HL-60 (cell line): ENCODE measurements around the gene TMEM163.
A peak's percentile ranks its signal among the peaks of the same experiment; 100 is the strongest.

Source experiments
- GABPA ChIP-seq: IDR thresholded peaks from 2 replicates; pipeline ENCODE4 v1.6.1; 2012; ENCODE audit warnings: low read depth
- POLR2AphosphoS5 ChIP-seq: IDR thresholded peaks from 2 replicates; pipeline ENCODE4 v1.6.1; 2012; ENCODE audit warnings: low read depth
- TF ChIP-seq, protein P1 (sequence below): IDR thresholded peaks from one replicate; pipeline ENCODE4 v1.5.1; 2011; ENCODE audit warnings: low read length, control low read depth, inconsistent platforms; ENCODE audit not compliant: insufficient read depth
- TF ChIP-seq, protein P2 (sequence below): IDR thresholded peaks from 2 replicates; pipeline ENCODE4 v1.6.1; 2012; ENCODE audit warnings: low read depth; ENCODE audit not compliant: insufficient replicate concordance

DNA sequence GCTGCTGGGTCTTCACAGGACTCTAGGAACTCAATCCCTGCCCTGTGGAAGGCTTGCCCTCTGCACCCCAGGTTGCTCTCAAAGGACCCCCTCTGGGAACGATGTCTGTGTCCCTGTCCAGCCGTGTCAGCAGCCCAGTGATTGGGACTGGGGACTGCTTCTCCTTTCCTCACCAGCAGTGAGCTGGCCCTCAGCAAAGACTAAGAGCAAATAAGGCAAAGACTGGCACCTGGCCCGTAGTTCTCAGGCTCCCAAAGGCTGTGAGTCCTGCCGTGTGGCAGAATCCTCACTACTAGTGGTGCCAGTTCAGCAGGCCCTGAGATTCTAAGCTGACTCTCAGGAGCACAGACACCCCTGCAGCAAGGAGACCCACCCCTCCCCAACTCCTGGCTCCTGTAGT lies 47.8 kb downstream of the TMEM163 start:
- TF ChIP-seq, protein P1, sequence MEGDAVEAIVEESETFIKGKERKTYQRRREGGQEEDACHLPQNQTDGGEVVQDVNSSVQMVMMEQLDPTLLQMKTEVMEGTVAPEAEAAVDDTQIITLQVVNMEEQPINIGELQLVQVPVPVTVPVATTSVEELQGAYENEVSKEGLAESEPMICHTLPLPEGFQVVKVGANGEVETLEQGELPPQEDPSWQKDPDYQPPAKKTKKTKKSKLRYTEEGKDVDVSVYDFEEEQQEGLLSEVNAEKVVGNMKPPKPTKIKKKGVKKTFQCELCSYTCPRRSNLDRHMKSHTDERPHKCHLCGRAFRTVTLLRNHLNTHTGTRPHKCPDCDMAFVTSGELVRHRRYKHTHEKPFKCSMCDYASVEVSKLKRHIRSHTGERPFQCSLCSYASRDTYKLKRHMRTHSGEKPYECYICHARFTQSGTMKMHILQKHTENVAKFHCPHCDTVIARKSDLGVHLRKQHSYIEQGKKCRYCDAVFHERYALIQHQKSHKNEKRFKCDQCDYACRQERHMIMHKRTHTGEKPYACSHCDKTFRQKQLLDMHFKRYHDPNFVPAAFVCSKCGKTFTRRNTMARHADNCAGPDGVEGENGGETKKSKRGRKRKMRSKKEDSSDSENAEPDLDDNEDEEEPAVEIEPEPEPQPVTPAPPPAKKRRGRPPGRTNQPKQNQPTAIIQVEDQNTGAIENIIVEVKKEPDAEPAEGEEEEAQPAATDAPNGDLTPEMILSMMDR: no peak
- TF ChIP-seq, protein P2, sequence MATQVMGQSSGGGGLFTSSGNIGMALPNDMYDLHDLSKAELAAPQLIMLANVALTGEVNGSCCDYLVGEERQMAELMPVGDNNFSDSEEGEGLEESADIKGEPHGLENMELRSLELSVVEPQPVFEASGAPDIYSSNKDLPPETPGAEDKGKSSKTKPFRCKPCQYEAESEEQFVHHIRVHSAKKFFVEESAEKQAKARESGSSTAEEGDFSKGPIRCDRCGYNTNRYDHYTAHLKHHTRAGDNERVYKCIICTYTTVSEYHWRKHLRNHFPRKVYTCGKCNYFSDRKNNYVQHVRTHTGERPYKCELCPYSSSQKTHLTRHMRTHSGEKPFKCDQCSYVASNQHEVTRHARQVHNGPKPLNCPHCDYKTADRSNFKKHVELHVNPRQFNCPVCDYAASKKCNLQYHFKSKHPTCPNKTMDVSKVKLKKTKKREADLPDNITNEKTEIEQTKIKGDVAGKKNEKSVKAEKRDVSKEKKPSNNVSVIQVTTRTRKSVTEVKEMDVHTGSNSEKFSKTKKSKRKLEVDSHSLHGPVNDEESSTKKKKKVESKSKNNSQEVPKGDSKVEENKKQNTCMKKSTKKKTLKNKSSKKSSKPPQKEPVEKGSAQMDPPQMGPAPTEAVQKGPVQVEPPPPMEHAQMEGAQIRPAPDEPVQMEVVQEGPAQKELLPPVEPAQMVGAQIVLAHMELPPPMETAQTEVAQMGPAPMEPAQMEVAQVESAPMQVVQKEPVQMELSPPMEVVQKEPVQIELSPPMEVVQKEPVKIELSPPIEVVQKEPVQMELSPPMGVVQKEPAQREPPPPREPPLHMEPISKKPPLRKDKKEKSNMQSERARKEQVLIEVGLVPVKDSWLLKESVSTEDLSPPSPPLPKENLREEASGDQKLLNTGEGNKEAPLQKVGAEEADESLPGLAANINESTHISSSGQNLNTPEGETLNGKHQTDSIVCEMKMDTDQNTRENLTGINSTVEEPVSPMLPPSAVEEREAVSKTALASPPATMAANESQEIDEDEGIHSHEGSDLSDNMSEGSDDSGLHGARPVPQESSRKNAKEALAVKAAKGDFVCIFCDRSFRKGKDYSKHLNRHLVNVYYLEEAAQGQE: peak; percentile 60
- no peak for TF ChIP-seq POLR2AphosphoS5
- no peak for TF ChIP-seq GABPA
